Gastroesophageal sphincter (tissue), 3 donors: ENCODE measurements around the gene CSGALNACT2.
"Not testable (repeated sequence)": the region's sequence is repeated elsewhere in the genome, so short reads cannot be mapped to it uniquely, and the experiment has no call there.

Experiments
- CTCF ChIP-seq, 4 experiments: fragments of 200-600 bp in 2 of 4; fragments of 450-650 bp in 2 of 4; sonication (generic) in 1 of 4; IDR thresholded peaks; one replicate each; pipeline ENCODE4 v1.5.1; 2017 to 2019; ENCODE audit warnings: antibody characterized with exemption in 4 of 4, mild to moderate bottlenecking in 2 of 4, moderate library complexity in 2 of 4
- POLR2AphosphoS5 ChIP-seq: sonication (generic); formaldehyde crosslinking; IDR thresholded peaks from one replicate; pipeline ENCODE4 v1.6.1; 2017; ENCODE audit warnings: antibody characterized with exemption

GRCh38 chr10:43099339-43099738, 38.9 kb upstream of the CSGALNACT2 start:
- TF ChIP-seq CTCF (IDR thresholded peaks at IDR 0.05); POLR2AphosphoS5: not testable (repeated sequence)
